ENCODE data around the gene ATXN7. TPM values are rescaled to one million over a fixed set of nuclear protein-coding genes. Genes with fewer than 3 reads are reported as not detected.

The ATXN7 gene
- total and polyA plus RNA-seq, 4 donors = 4.8 to 46.6 (median 18.0) TPM

DNA sequence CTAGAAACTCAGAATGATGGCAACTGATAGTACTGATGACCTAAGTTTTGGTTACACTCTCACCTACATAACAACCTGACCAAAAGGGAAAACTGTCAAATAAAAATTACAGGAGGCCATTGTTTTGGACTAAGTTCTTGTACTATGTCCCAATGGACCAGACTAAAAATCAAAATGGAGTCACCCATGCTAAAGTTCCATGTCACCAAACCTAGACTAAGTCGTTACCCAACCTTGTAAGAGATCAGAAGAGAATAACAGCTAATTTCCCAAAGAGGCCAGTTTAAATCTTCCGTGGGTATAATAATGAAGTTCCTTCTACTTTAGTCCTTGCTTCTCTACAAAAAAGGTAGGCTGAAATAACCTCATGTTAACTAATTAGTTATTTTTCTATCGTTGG is 12.4 kb upstream of the ATXN7 start:
- no peak overlapping the region for H3K27ac ChIP-seq (ENCODE audit: low read depth in 1 of 2, low read length in 1 of 2)
- TF ChIP-seq, protein P1, sequence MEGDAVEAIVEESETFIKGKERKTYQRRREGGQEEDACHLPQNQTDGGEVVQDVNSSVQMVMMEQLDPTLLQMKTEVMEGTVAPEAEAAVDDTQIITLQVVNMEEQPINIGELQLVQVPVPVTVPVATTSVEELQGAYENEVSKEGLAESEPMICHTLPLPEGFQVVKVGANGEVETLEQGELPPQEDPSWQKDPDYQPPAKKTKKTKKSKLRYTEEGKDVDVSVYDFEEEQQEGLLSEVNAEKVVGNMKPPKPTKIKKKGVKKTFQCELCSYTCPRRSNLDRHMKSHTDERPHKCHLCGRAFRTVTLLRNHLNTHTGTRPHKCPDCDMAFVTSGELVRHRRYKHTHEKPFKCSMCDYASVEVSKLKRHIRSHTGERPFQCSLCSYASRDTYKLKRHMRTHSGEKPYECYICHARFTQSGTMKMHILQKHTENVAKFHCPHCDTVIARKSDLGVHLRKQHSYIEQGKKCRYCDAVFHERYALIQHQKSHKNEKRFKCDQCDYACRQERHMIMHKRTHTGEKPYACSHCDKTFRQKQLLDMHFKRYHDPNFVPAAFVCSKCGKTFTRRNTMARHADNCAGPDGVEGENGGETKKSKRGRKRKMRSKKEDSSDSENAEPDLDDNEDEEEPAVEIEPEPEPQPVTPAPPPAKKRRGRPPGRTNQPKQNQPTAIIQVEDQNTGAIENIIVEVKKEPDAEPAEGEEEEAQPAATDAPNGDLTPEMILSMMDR (IDR thresholded peaks at IDR 0.05; ENCODE audit: control extremely low read depth, extremely low read depth) = no peak
- ATAC-seq (ENCODE audit: insufficient read depth, low FRiP score) (no peak), DNase-seq (no peak)
- H3K4me3 ChIP-seq = no peak overlapping the region
- no peak overlapping the region for H3K9ac ChIP-seq (ENCODE audit: insufficient read depth in 1 of 2, low read length in 2 of 2)
- H3K4me1 ChIP-seq (ENCODE audit: control insufficient read depth in 5 of 5, insufficient read depth in 5 of 5, low read length in 5 of 5) = peaks cover 0 to 6% (median 0%) of the 10 kb centered on the region in 5 donors
- no peaks in the 10 kb centered on the region for H3K27me3 ChIP-seq (ENCODE audit: control insufficient read depth in 3 of 3, insufficient read depth in 3 of 3, low read length in 2 of 3)
- no peaks in the 10 kb centered on the region for H3K9me3 ChIP-seq (ENCODE audit: control insufficient read depth in 4 of 4, insufficient read depth in 3 of 4, low read length in 3 of 4)
- 95 to 98% methylated on average over 3 of the region's 3 CpGs for WGBS, 2 donors
- H3K36me3 ChIP-seq (ENCODE audit: control insufficient read depth in 4 of 4, insufficient read depth in 4 of 4, low read length in 4 of 4) = no peaks in the 10 kb centered on the region

GRCh38 chr3:63853106-63853505 is 10.6 kb upstream of the ATXN7 start:
- TF ChIP-seq, protein P1 (IDR thresholded peaks at IDR 0.05; ENCODE audit: control extremely low read depth, extremely low read depth) = no peak
- Histone ChIP-seq H3K36me3 (ENCODE audit: control insufficient read depth in 4 of 4, insufficient read depth in 4 of 4, low read length in 4 of 4) (no peaks in the 10 kb centered on the region), H3K9me3 (ENCODE audit: control insufficient read depth in 4 of 4, insufficient read depth in 3 of 4, low read length in 3 of 4) (no peaks in the 10 kb centered on the region), H3K27me3 (ENCODE audit: control insufficient read depth in 3 of 3, insufficient read depth in 3 of 3, low read length in 2 of 3) (no peaks in the 10 kb centered on the region), H3K4me1 (ENCODE audit: control insufficient read depth in 5 of 5, insufficient read depth in 5 of 5, low read length in 5 of 5) (peaks cover 0 to 8% (median 0%) of the 10 kb centered on the region in 5 donors), H3K9ac (ENCODE audit: insufficient read depth in 1 of 2, low read length in 2 of 2) (no peak overlapping the region), H3K27ac (ENCODE audit: low read depth in 1 of 2, low read length in 1 of 2) (no peak overlapping the region), H3K4me3 (no peak overlapping the region)
- 84 to 89% methylated on average over 4 of the region's 4 CpGs for WGBS, 2 donors
- ATAC-seq (ENCODE audit: insufficient read depth, low FRiP score) (no peak), DNase-seq (no peak)

DNA sequence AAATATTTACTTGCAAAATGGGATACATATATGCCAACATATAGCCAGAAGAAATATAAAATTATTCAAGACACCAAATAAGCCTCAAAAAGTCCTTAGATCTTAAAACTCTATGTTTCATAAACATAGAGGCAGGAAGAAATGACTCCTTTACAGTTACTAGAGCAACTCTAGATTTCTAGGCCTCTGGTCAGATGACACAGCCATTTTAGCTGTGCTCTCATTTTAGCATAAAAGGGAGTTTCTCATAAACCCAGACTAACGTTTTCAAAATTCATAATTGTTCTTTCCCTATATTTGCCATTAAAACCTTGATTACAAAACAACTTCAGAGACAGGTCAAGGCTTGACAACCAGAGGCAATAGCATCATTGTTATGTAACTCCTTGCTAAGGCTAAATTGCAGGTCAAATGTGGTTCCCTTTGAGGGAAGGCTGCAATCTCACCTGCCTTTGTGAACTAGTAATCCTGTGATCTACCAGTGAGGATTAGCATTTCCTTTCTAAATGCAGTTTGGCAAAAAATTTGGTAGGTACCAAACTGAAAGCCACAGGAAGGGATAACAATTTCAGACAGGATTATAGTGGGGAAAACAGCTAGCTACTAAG is 8.2 kb upstream of the ATXN7 start:
- H3K36me3 ChIP-seq (ENCODE audit: control insufficient read depth in 4 of 4, insufficient read depth in 4 of 4, low read length in 4 of 4) = no peaks in the 10 kb centered on the region
- no peaks in the 10 kb centered on the region for H3K9me3 ChIP-seq (ENCODE audit: control insufficient read depth in 4 of 4, insufficient read depth in 3 of 4, low read length in 3 of 4)
- H3K9ac ChIP-seq (ENCODE audit: insufficient read depth in 1 of 2, low read length in 2 of 2) = no peak overlapping the region
- ATAC-seq (ENCODE audit: insufficient read depth, low FRiP score) (no peak), DNase-seq (peak in 1 of 3 donors; percentile 22)
- TF ChIP-seq, protein P1 (IDR thresholded peaks at IDR 0.05; ENCODE audit: control extremely low read depth, extremely low read depth) = no peak
- no peak overlapping the region for H3K27ac ChIP-seq (ENCODE audit: low read depth in 1 of 2, low read length in 1 of 2)
- no peaks in the 10 kb centered on the region for H3K27me3 ChIP-seq (ENCODE audit: control insufficient read depth in 3 of 3, insufficient read depth in 3 of 3, low read length in 2 of 3)
- no peak overlapping the region for H3K4me3 ChIP-seq
- WGBS, 2 donors = 38 to 42% methylated on average over 1 of the region's 1 CpG
- H3K4me1 ChIP-seq (ENCODE audit: control insufficient read depth in 5 of 5, insufficient read depth in 5 of 5, low read length in 5 of 5) = peaks cover 0 to 5% (median 1%) of the 10 kb centered on the region in 5 donors

DNA sequence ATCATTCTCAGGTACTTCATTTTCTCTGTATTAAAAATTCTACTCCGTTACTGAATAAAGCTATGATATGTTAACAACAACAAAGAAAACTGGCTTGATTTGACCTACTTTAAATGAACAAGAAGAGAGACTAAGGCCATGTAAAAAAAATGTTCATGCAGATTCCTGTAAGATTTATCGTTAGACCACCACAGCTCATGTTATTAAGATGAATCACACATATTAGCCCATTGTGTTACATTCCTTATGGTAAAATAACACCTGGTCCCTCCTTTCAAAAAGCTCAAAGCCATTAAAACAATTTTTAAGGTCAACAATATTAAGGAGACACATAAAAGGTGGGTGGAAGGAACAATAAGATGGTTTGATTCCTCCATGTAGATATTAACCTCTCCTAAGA is 6.4 kb upstream of the ATXN7 start:
- H3K4me3 ChIP-seq = no peak overlapping the region
- ATAC-seq (ENCODE audit: insufficient read depth, low FRiP score) (no peak), DNase-seq (no peak)
- TF ChIP-seq, protein P1 (IDR thresholded peaks at IDR 0.05; ENCODE audit: control extremely low read depth, extremely low read depth) = no peak
- H3K9me3 ChIP-seq (ENCODE audit: control insufficient read depth in 4 of 4, insufficient read depth in 3 of 4, low read length in 3 of 4) = no peaks in the 10 kb centered on the region
- H3K27me3 ChIP-seq (ENCODE audit: control insufficient read depth in 3 of 3, insufficient read depth in 3 of 3, low read length in 2 of 3) = no peaks in the 10 kb centered on the region
- H3K27ac ChIP-seq (ENCODE audit: low read depth in 1 of 2, low read length in 1 of 2) = no peak overlapping the region
- H3K9ac ChIP-seq (ENCODE audit: insufficient read depth in 1 of 2, low read length in 2 of 2) = no peak overlapping the region
- 93 to 97% methylated on average over 2 of the region's 2 CpGs for WGBS, 2 donors
- H3K4me1 ChIP-seq (ENCODE audit: control insufficient read depth in 5 of 5, insufficient read depth in 5 of 5, low read length in 5 of 5) = peaks cover 0 to 6% (median 3%) of the 10 kb centered on the region in 5 donors
- no peaks in the 10 kb centered on the region for H3K36me3 ChIP-seq (ENCODE audit: control insufficient read depth in 4 of 4, insufficient read depth in 4 of 4, low read length in 4 of 4)
